ENCODE data around the gene ASPRV1.

GRCh38 chr2:69918401-69918800 is 43.0 kb downstream of the ASPRV1 start:
- TF ChIP-seq CTCF (IDR thresholded peaks at IDR 0.05) (no peak), POLR2A (IDR thresholded peaks at IDR 0.05) (no peak)

All from testis (tissue), 2 donors.